ENCODE results near the gene LPO.

The LPO gene

DNA sequence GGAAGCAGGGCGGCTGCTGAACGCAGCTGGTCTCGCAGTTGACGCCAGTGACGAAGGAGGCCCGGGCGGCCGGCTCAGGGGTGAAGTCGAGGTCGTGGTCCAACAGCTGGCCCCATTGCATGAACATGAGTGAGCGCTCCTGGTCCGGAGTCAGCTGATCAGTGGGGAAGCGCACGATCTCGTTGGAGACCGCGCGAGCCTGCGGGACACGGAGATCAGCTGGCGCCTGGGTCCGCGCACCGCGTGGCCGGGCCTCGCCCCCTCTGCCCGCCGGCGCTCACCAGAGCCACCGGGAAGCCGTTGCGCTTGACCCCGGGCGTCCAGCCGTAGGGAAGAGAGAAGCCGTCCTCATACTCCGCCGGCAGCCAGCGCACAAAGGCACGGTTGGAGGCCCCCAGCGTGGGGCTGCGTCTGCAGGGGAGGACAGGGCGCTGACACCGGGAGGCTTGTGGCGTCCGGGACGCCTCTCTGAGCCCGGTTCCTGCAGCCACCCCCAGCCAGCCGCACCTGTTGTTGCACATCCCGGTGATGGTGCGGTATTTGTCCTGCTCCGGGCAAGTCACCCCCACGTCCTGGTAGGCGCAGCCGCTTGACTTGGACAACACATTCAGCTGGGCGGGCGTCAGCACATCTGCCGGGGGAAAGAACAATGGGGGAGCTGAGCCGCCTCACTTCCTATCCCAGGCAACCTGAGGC, 40.8 kb downstream of the LPO start:
- H3K27me3 ChIP-seq (replicated peaks) = peaks cover 24% of the 10 kb centered on the region
- TF ChIP-seq, protein P1, sequence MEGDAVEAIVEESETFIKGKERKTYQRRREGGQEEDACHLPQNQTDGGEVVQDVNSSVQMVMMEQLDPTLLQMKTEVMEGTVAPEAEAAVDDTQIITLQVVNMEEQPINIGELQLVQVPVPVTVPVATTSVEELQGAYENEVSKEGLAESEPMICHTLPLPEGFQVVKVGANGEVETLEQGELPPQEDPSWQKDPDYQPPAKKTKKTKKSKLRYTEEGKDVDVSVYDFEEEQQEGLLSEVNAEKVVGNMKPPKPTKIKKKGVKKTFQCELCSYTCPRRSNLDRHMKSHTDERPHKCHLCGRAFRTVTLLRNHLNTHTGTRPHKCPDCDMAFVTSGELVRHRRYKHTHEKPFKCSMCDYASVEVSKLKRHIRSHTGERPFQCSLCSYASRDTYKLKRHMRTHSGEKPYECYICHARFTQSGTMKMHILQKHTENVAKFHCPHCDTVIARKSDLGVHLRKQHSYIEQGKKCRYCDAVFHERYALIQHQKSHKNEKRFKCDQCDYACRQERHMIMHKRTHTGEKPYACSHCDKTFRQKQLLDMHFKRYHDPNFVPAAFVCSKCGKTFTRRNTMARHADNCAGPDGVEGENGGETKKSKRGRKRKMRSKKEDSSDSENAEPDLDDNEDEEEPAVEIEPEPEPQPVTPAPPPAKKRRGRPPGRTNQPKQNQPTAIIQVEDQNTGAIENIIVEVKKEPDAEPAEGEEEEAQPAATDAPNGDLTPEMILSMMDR (IDR thresholded peaks at IDR 0.05; ENCODE audit: low read depth, low read length, missing control alignments) = no peak
- no peak overlapping the region for H3K27ac ChIP-seq
- no peaks in the 10 kb centered on the region for H3K36me3 ChIP-seq (replicated peaks)
- DNase-seq = peak; percentile 18
- in situ Hi-C loops (cut with HindIII; ENCODE audit: low pct_ligation_motif_present, low sequenced_read_pairs) = no loop called here
- H3K4me3 ChIP-seq (ENCODE audit: low read depth, low read length) = no peak overlapping the region

DNA sequence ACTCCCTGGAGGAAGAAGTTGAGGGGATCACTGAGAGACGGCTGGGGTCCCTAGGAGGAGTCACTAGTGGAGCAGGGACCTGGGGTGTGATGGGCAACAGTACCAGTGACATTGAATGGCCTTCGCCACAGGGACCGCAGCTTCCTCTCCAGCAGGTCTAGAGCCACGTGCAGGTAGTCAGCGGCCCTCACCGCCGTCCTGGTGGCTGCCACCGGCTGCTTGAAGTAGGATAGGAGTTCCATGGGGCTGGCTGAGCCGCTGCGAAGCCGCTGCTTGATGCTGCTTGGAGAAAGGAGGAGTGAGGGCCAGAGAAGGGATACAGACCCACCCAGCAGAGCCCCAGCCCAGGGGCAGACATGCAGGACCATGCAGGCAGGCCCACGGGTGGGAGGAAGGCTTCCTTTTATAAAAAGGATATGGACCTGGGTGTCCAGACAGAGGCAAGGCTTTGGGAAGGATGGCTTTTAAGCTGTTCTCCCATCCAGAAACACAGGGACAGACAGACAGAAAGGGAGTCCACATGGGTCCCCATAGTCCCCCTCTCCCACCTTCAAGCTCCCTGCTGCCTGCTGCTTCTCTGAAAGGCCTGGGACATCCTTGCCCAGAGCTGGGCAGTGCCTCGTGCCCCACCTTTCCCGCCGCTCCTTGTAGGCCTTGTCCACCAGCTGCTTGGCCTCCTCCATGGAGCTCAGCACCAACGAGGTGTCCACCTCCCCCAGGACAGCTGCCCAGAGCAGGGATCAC, 41.5 kb downstream of the LPO start:
- DNase-seq = no peak
- H3K27ac ChIP-seq = no peak overlapping the region
- H3K4me3 ChIP-seq (ENCODE audit: low read depth, low read length) = no peak overlapping the region
- peaks cover 24% of the 10 kb centered on the region for H3K27me3 ChIP-seq (replicated peaks)
- TF ChIP-seq, protein P1 (IDR thresholded peaks at IDR 0.05; ENCODE audit: low read depth, low read length, missing control alignments) = no peak
- in situ Hi-C loops (cut with HindIII; ENCODE audit: low pct_ligation_motif_present, low sequenced_read_pairs) = no loop called here
- no peaks in the 10 kb centered on the region for H3K36me3 ChIP-seq (replicated peaks)

DNA sequence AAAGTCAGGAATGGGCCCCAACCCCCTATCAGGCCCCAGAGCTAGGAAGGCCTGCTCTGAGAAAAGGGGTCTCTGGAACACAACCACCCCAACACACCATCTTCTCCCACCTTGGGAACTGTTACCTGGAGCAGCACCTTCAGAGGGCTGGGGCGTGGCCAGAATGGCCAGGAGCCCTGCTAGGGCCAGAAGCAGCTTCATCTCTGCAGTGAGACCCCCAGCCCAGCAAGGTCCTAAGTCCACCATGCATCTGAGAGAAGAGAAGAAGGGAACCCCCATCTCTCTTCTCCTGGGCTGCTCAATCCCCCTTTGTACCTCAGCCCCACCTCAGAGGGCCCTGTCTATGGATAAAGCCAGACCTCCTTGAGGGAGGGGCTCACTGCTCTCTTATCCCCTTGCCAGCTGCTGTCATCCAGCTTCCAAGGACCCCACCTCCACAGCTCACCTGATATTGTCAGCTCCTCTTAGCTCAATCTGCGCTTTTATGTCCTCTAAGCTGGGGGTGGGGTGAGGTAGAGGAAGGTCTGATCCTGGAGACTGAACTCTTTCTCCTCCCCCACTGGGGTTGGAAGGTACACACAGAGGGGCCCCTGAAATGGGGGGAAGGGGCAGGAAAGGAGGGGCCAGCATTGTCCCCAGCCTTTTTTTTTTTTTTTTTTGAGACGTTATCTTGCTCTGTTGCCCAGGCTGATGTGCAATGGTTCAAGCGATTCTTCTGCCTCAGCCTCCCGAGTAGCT, 42.3 kb downstream of the LPO start, which contains the start of gene MPO:
Gene MPO, minus strand, starts transcription at position 456 of the 738 bp plus-strand sequence. Its CDS starts 177 bp downstream, at position 279.
- Histone ChIP-seq H3K36me3 (replicated peaks) (no peaks in the 10 kb centered on the region), H3K27me3 (replicated peaks) (peaks cover 24% of the 10 kb centered on the region), H3K27ac (no peak within 1 kb of the TSS), H3K4me3 (ENCODE audit: low read depth, low read length) (no peak within 1 kb of the TSS)
- DNase-seq = no peak
- in situ Hi-C loops (cut with HindIII; ENCODE audit: low pct_ligation_motif_present, low sequenced_read_pairs) = no loop called here
- TF ChIP-seq, protein P1 (IDR thresholded peaks at IDR 0.05; ENCODE audit: low read depth, low read length, missing control alignments) = no peak

DNA sequence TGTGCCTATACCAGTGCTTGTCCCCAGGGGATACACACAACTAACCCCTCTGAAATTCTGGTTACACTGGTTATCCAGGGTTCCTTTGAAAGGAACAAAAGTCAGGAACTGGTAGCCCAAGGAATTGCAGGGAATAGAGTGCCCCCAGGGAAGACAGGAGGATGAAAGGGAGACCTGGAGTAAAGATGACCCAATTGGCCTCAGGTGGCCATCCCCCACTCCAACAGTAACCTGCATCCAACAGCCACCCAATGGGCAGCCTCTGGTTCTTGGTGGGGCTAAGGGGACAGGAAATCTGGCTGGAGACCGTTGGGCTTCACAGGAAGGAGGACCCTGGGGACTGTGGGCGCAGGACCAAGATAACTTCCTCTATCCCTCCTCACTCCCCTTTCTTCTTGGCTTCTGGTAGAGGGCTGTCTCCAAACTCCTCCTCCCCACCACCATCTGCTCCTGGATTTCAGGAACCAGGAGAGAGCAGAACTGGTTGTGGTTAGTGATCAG, 43.2 kb downstream of the LPO start:
- Histone ChIP-seq H3K4me3 (ENCODE audit: low read depth, low read length) (no peak overlapping the region), H3K36me3 (replicated peaks) (no peaks in the 10 kb centered on the region), H3K27ac (no peak overlapping the region), H3K27me3 (replicated peaks) (peaks cover 24% of the 10 kb centered on the region)
- DNase-seq = no peak
- in situ Hi-C loops (cut with HindIII; ENCODE audit: low pct_ligation_motif_present, low sequenced_read_pairs) = no loop called here
- TF ChIP-seq, protein P1 (IDR thresholded peaks at IDR 0.05; ENCODE audit: low read depth, low read length, missing control alignments) = no peak

DNA sequence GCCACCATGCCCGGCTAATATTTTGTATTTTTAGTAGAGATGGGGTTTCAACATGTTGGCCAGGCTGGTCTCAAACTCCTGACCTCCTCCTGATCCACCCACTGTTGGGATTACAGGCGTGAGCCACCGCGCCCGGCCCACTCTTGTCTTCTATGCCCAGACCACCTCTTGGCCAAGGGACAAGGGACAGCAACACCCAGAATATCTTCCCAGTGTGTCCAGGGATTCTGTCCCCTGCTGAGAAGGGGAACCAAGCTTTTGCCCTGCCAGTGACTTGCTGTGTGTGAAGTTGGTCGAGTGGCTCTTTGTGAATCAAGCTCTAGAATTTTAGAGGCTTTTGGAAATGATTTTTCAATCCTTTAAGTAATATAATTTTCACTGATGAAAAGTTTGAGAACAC, 44.1 kb downstream of the LPO start:
- TF ChIP-seq, protein P1 (IDR thresholded peaks at IDR 0.05; ENCODE audit: low read depth, low read length, missing control alignments) = no peak
- DNase-seq = no peak

More for the DNA sequence above, 44.1 kb downstream of the LPO start:
- Histone ChIP-seq H3K27ac (no peak overlapping the region), H3K36me3 (replicated peaks) (no peaks in the 10 kb centered on the region), H3K27me3 (replicated peaks) (peaks cover 24% of the 10 kb centered on the region), H3K4me3 (ENCODE audit: low read depth, low read length) (no peak overlapping the region)
- in situ Hi-C loops (cut with HindIII; ENCODE audit: low pct_ligation_motif_present, low sequenced_read_pairs) = no loop called here
